Hematopoietic multipotent progenitor cell (in vitro differentiated cells): ENCODE data around the gene AASDH. TPM values are rescaled to one million over a fixed set of nuclear protein-coding genes. Genes with fewer than 3 reads are reported as not detected.

Experiments used
- DNase-seq, 3 donors: peaks; one replicate each; pipeline ENCODE4 v3.0.0-alpha.2; 2011 to 2015; ENCODE audit warnings: low read depth in 2 of 3, low spot score in 2 of 3
- total RNA-seq: library from RNA; depleted of rRNA; stranded (reverse); fragments of >200 nt; gene quantifications from one replicate; pipeline ENCODE4 v1.2.3, GENCODE V29; 2012

The AASDH gene, protein sequence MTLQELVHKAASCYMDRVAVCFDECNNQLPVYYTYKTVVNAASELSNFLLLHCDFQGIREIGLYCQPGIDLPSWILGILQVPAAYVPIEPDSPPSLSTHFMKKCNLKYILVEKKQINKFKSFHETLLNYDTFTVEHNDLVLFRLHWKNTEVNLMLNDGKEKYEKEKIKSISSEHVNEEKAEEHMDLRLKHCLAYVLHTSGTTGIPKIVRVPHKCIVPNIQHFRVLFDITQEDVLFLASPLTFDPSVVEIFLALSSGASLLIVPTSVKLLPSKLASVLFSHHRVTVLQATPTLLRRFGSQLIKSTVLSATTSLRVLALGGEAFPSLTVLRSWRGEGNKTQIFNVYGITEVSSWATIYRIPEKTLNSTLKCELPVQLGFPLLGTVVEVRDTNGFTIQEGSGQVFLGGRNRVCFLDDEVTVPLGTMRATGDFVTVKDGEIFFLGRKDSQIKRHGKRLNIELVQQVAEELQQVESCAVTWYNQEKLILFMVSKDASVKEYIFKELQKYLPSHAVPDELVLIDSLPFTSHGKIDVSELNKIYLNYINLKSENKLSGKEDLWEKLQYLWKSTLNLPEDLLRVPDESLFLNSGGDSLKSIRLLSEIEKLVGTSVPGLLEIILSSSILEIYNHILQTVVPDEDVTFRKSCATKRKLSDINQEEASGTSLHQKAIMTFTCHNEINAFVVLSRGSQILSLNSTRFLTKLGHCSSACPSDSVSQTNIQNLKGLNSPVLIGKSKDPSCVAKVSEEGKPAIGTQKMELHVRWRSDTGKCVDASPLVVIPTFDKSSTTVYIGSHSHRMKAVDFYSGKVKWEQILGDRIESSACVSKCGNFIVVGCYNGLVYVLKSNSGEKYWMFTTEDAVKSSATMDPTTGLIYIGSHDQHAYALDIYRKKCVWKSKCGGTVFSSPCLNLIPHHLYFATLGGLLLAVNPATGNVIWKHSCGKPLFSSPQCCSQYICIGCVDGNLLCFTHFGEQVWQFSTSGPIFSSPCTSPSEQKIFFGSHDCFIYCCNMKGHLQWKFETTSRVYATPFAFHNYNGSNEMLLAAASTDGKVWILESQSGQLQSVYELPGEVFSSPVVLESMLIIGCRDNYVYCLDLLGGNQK
- total RNA-seq = 9.2 TPM

DNA sequence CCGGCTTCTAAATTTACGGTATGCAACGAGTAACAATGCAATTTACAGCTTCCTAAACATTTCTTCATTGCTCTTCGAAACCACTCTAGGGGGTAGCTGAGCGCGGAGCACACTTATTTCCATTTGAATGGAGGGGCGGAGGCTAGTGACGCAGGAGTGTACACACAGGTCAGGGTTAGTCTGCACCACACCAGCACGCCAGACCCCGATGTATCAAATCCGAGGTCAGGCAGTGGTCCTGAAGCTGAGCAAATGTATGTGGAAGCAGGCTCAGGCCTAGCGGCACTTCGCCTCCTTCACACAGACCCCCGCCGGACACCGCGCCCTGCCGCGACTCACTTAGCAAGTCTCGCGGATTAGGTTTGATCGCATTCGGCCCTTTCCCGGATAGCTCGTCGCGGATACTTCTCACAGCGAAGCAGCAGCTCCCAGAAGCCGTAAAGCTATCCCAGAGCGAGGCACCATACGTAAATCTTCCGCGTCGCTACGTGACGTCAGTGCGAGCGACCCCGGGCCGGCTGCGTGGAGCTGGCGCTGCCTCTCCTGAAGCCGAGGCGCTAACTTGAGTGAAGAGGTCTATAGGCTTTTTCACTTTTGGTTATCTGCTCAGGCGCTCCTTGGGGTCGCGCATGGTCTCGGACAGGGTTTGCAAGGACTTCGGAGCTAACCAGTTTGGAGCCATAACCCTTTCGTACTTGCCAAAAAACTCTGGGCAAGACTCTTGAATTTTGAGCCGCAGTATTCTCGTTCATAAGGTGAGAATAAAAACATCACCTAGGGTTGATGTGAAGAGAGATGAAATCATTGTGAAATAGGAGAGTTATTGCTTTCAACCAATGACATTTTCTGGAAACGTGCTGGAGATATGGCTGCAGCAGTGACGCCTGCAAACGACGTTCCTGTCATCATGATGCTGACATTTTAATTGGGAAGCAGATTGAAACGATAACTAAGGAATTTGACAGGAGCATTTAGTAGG, at the start of gene AASDH:
Gene AASDH, minus strand, starts transcription at position 469 of the 979 bp plus-strand sequence. CDS start 3,192 bp downstream, outside the sequence.
- DNase-seq = peak; percentile 95 to 96 (median 96)

- DNase-seq = peak; percentile 98
These were observed 48.0 kb upstream of the AASDH start, which contains the start of gene PPAT for GRCh38 chr4:56435140-56435926. TSS of gene PPAT (minus strand) at chr4:56435615. CDS start at chr4:56435477, 138 bp downstream.

GRCh38 chr4:56434599-56435139, 47.4 kb upstream of the AASDH start:
- peak in 1 of 3 donors; percentile 44 for DNase-seq

DNA sequence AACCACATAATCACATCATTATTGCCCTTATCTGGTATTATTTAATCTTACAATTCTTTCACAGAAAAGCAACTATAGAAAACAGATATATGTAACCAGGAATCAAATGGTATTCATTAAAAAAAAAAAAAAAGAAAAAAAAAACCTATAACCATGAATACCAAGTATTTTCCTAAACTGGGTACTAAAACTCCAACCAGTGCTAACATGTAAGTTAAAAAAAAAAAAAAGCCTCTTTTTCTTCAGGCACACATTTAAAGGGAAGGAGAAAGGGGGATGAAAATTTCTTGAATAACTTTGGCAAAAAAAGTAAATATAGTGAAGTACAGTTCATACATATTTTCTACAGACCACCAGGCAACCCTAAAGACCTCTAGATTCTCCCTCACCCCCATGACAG, 46.0 kb upstream of the AASDH start:
- DNase-seq = no peak

DNA sequence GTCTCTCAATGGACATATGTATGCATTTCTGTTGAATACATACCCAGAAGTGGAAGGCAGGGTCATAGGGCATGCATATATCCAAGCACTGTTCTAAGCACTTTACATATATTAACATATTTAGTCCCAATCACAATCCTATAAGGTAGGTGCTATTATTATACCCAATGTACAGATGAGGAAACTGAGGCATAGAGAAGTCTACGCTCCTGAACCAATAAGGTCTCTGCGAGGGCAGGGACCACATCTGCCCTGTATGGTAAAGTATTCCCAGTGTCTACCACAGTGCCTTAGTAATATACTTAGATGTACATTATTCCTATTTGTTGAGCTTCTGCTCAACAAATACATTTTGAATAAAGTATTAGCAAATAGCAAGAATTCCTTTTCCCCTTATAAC, 42.9 kb upstream of the AASDH start:
- DNase-seq = no peak

GRCh38 chr4:56427179-56427578, 39.9 kb upstream of the AASDH start:
- no peak for DNase-seq

- no peak for DNase-seq
These were observed 39.0 kb upstream of the AASDH start for GRCh38 chr4:56426273-56426672.

GRCh38 chr4:56425518-56425917, 38.2 kb upstream of the AASDH start:
- no peak for DNase-seq

DNA sequence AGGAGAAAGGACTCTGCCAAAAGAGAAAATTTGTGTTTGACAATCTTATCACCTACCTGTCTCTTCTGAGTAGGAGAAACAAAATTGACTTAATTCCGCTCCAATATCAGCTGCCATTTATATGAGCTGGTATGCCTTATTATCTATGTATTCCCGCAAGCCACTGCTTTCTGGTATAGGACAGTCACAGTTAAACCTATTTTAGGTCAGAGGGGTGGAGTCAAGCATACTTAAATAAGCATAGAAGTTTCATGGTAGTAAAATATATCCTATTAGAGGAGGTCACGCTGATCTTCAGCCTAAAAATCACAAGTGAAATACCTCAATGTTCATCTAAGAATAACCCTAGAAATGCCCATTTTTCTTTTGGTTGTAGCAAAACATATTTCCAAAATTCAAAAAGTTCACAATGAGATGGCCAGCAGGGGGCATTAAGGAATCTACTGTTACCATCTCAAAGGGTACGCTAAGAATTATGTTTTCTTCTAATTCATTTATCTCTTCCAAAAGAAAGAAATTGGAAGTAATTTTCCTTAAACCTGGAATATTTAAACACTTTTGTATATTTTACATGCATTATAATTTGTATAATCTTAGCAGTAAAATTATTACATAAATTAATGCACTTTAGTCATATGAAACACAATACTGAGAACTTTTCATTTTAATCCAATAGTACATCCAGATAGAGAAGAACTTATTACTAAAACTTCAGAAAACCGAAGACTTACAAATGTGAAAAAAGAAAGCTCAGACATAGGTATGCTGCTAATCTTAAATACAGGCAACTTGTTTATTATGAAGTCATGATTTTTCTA, 37.6 kb upstream of the AASDH start:
- peak; percentile 5 to 71 (median 43) for DNase-seq

- no peak for DNase-seq
These were observed 36.9 kb upstream of the AASDH start for GRCh38 chr4:56424176-56424575.

DNA sequence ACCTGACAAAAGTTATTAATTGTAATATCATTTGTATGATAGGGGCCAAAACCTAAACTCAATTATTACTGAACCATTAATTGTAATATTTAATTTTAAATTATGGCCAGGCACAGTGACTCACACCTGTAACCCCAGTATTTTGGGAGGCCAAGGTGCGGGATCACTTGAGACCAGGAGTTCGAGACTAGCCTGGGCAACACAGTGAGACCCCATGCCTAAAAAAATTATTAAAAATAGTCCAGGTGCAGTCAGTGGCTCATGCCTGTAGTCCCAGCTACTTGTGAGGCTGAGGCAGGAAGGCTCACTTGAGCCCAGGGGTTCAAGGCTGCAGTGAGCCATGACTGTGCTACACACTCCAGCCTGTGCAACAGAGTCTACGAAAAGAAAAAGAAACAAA, 30.1 kb upstream of the AASDH start:
- no peak for DNase-seq

- DNase-seq = no peak
These were observed 29.1 kb upstream of the AASDH start for GRCh38 chr4:56416349-56416748.

GRCh38 chr4:56414135-56414670, 26.9 kb upstream of the AASDH start:
- no peak for DNase-seq

GRCh38 chr4:56410247-56411062, 23.2 kb upstream of the AASDH start:
- DNase-seq = peak in 2 of 3 donors; percentile 70 to 83

DNA sequence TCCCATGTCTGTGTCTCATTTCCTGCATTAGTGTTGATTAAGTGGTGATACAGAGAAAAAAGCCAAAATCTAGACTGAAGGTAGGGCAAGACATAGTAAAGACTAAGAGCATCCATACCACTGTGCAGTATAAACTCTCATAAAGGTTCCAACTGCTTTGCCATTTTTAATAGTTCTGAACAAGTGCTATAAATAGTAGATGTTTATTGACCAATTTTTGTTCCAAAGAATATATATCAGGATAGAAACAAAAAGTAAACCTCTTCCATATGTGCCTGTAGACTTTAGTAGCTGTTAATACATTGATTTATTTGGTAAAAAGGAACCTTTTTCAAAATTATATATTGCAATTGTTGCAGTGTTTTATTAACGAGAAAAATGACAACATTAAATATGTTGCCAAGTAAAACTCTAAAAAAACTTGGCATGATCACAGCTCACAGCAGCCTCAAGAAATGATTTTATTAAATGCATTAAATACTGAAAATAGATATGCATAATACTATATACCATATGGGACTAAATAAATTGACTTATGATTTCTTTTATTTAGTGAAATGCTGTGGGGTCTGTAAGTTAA, 22.3 kb upstream of the AASDH start:
- DNase-seq = no peak

DNA sequence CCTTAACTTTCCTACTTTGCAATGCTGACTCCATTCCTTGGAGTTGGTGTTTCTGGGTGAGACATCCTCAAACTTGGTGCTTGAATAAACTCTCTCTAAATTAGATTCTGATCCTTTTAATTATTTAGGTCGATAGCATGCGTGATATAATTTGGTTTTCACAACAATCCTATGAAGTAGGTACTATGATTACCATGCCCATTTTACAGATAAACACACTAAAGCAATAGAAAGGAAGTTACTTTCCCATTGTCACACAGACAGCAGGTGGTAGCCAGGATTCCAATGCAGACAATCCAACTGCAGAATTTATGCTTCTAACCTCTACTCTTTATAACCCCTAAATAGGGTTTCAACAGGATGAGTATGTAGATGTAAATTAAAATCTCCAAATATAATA, 21.7 kb upstream of the AASDH start:
- no peak for DNase-seq
